Epithelial cell of proximal tubule (primary cell): ENCODE results near the gene DTNB. TPM values are rescaled to one million over a fixed set of nuclear protein-coding genes. Genes with fewer than 3 reads are reported as not detected.

ENCODE experiments used
- DNase-seq: peaks from one replicate; pipeline ENCODE4 v3.0.0-alpha.2; 2011; ENCODE audit warnings: low read depth
- H3K4me3 ChIP-seq: 2 replicates; pipeline ENCODE4 v1.5.1; 2011; ENCODE audit warnings: low read depth, mild to moderate bottlenecking, low read length
- total RNA-seq: library from RNA; depleted of rRNA; stranded (reverse); fragments of >200 nt; gene quantifications from 2 replicates; pipeline ENCODE4 v1.2.3, GENCODE V29; 2015
- TF ChIP-seq, protein P1 (sequence below): conservative IDR thresholded peaks from 2 replicates; pipeline ENCODE4 v1.5.1; 2012; ENCODE audit warnings: low read depth, mild to moderate bottlenecking, low read length

The DTNB gene
- total RNA-seq, 1 donor from 2014 or later, result 4.8 TPM

DNA sequence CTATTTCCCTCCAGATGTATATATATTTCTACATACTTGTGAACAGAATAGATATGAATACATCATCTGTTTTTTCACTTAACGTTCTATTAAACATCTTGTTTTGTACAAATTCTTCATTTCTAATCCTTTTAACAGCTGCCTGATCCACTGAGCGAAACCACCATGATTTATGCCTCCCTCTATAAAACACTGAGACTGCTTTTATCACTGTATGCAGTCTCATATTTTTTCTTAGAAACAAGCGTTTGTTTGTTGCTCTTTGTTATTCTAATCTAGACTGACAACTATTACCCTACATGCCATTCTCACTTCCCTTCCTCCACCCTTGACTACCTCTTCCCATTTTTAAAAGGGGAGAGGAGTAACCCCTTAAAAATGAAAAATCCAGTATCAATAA, 88.2 kb downstream of the DTNB start:
- TF ChIP-seq, protein P1, sequence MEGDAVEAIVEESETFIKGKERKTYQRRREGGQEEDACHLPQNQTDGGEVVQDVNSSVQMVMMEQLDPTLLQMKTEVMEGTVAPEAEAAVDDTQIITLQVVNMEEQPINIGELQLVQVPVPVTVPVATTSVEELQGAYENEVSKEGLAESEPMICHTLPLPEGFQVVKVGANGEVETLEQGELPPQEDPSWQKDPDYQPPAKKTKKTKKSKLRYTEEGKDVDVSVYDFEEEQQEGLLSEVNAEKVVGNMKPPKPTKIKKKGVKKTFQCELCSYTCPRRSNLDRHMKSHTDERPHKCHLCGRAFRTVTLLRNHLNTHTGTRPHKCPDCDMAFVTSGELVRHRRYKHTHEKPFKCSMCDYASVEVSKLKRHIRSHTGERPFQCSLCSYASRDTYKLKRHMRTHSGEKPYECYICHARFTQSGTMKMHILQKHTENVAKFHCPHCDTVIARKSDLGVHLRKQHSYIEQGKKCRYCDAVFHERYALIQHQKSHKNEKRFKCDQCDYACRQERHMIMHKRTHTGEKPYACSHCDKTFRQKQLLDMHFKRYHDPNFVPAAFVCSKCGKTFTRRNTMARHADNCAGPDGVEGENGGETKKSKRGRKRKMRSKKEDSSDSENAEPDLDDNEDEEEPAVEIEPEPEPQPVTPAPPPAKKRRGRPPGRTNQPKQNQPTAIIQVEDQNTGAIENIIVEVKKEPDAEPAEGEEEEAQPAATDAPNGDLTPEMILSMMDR, result no peak
- no peak for DNase-seq
- no peak overlapping the region for H3K4me3 ChIP-seq

DNA sequence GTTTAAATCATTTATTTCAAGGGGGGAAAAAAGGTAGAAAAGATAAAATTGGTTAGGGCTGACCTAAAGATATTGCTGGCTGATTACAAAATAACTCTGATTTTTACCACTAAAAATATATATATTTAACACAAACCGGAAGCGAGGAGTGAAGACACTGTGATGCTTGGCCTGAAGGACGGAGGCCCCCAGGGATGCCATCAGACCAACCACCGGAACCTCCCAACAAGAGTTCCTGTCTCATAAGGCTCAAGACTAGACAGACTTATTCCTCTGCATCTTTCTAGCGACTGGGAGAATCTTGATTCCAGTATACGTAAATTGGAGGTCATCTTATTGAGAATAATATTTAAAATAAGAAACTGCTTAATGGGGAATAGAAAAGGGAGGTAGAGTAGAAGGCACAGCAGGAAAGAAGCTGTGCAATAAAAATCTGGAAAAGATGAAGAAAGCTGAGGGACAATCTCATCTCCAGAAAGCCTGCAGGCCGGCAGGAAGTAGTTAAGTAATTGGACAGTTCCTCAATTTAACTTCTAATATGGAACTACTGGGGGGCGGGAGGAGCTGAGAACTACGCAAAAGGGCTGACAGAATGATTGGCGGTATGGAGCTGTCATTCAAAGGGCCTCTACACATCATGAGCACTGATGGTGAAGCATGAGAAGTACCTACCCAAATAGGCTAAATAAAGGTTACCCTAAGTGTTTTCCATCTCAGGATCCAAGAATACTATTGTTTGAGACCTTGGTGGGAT, 91.1 kb downstream of the DTNB start:
- no peak for DNase-seq
- no peak overlapping the region for H3K4me3 ChIP-seq
- TF ChIP-seq, protein P1, result no peak

DNA sequence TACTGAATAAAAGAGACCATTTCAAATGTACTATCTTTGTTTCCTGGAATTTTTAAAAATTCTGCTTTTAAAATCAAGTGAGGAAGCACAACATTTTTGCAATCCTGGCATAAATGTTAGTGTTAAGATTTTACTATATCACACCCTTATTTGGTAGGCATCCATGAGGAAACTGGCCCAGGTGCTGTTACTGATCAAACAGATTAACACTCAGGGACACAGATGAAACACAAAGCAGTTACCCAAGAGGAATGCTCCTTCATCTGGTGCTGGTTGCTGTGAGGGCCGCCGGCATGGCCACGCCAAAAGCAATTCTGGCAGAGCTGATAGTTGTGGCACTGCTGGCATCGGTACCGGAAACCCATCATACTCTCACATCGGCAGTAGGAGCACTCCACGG, 96.8 kb downstream of the DTNB start:
- no peak overlapping the region for H3K4me3 ChIP-seq
- TF ChIP-seq, protein P1, result no peak
- DNase-seq, result no peak

DNA sequence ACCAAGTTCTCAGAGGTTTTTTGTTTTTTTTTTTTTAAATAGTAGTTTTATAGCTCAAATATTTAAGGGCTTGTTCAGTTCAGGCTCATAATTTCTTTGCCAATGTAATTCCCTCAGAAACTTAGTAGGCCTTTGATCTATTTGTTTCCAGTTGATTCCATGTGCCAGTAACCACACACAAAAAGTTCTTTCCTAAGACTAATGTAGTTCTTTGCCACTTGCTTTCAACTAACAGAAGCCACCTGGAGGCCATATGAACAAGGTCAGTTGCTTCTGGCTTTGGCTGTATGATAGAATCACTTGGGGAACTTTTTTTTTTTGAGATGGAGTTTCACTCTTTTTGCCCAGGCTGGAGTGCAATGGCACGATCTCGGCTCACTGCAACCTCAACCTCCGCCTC, 100.7 kb downstream of the DTNB start:
- DNase-seq, result no peak
- TF ChIP-seq, protein P1, result no peak
- no peak overlapping the region for H3K4me3 ChIP-seq

DNA sequence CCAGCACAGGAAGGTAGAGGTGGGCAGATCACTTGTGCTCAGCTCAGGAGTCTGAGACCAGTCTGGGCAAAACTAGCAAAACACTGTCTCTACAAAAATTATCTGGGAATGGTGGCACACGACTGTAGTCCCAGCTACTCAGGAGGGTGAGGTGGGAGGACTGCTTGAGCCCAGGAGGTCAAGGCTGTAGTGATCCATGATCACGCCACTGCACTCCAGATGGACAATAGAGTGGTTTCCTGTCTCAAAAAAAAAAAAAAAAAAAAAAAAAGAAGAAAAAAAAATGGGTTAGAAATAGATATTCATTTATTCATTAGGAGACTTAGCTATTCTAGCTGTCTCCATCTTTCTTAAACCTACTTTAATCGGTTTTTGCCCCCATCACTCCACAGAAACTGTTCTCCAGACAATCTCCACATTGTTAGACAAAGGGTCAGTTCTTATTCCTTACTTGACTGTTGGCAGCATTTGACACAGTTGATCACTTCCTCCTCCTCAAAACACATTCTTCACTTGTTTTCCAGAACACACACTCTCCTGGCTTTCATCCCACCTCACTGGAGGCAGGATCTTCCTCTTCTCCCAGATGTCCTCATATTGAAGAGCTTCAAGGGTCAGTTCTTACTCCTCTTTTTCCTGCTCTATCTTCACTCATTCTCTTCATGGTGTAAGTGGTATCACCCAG, 103.1 kb downstream of the DTNB start:
- no peak for DNase-seq
- TF ChIP-seq, protein P1, result no peak

DNA sequence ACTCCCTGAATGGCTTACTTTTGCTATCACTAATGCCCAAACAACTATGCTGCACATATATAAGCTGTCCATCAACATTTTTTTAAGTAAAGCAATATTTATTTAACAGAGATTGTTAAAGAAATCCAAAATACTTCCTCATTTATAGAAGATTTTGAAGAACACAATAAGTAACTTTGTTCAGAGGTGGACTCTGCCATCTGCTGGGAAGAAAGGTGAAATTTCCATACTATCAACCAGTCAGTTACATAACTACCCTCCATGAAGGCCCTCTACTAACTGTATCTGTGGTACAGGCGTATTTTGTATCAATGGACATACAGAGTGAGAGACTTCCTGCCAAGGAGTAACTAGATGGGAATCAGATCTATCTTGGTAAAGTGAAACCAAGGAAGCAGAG, 106.0 kb downstream of the DTNB start:
- no peak for DNase-seq
- TF ChIP-seq, protein P1, result peak; percentile 59
- H3K4me3 ChIP-seq, result no peak overlapping the region

More for the DNA sequence above, 103.1 kb downstream of the DTNB start:
- no peak overlapping the region for H3K4me3 ChIP-seq
